ENCODE measurements around the gene FRYL.

GRCh38 chr4:48478273-48478672 is 301.8 kb downstream of the FRYL start:
- TF ChIP-seq CTCF (conservative IDR thresholded peaks at IDR 0.05 in 1 of 2, IDR thresholded peaks at IDR 0.05 in 1 of 2; ENCODE audit: low read depth in 1 of 2, low read length in 2 of 2), result no peak
- no peak for TF ChIP-seq EZH2 (IDR thresholded peaks at IDR 0.05; ENCODE audit: low read length, missing control alignments)

Measured in fibroblast of lung (primary cell).